Measurements from ENCODE around the gene CD59. TPM values are rescaled to one million over a fixed set of nuclear protein-coding genes. Genes with fewer than 3 reads are reported as not detected.
A peak's percentile ranks its signal among the peaks of the same experiment; 100 is the strongest.

Gene CD59
- total and polyA plus RNA-seq, 2 of the 13 experiments (the other 11 are each of a cell fraction or from before 2014, with no cell fraction given) = 127 to 289 TPM

DNA sequence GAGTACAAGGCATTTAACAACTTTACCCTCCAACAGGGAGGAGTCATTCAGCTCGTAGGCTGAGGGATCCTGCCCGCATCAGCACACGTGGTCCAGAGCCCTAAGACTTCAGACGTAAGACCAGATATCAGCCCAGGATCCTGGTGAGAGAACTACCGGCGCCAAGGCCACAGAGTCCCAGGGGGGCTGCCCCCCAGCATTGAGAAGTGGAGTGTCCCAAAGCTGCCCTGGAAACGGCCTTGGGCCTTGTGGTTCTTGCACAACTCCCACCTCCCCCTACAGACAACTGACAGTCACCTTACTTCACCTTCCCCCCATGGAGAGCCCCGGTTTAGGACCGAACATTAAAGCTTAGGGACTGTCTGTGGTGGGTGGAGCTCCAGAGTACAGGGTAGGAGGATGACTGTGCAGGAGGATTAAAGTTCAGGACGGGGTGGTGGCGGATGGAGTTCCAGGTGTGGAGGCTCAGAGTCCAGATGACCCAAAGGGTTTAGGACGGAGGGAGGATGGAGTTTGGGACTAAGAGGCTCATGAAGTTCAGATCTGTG is 36.6 kb downstream of the CD59 start (continued):
- TF ChIP-seq SRSF9 (IDR thresholded peaks at IDR 0.05; ENCODE audit: borderline replicate concordance, insufficient read depth, low read depth, low read length, poor library complexity, severe bottlenecking) (no peak), NFE2L2 (IDR thresholded peaks at IDR 0.05; ENCODE audit: low read length) (peak; percentile 81), ZBTB46 (CRISPR knock-in tag; IDR thresholded peaks at IDR 0.05; ENCODE audit: borderline replicate concordance) (no peak), NCOR1 (IDR thresholded peaks at IDR 0.05; ENCODE audit: borderline replicate concordance, low read length) (peak; percentile 89), RFX5 (IDR thresholded peaks at IDR 0.05; ENCODE audit: low read depth, low read length) (no peak), SNAI1 (CRISPR knock-in tag; IDR thresholded peaks at IDR 0.05; ENCODE audit: borderline replicate concordance) (no peak), ATF7 (IDR thresholded peaks at IDR 0.05) (no peak), ATF7 (CRISPR knock-in tag; IDR thresholded peaks at IDR 0.05) (no peak), SYNCRIP (IDR thresholded peaks at IDR 0.05; ENCODE audit: insufficient read depth, low read depth, low read length) (no peak), TCF7 (IDR thresholded peaks at IDR 0.05; ENCODE audit: low read depth) (peak; percentile 44), ZMYM3 (CRISPR knock-in tag; IDR thresholded peaks at IDR 0.05) (0 out of 2 replicates have a peak, but pooled peaks have one; percentile 12), NFATC3 (CRISPR knock-in tag; IDR thresholded peaks at IDR 0.05) (no peak), PLSCR1 (CRISPR knock-in tag; IDR thresholded peaks at IDR 0.05; ENCODE audit: borderline replicate concordance) (no peak), ZNF572 (CRISPR knock-in tag; IDR thresholded peaks at IDR 0.05) (no peak), ZNF234 (CRISPR knock-in tag; conservative IDR thresholded peaks at IDR 0.05) (no peak), TBX2 (CRISPR knock-in tag; IDR thresholded peaks at IDR 0.05; ENCODE audit: borderline replicate concordance) (peak; percentile 83), SMAD9 (CRISPR knock-in tag; IDR thresholded peaks at IDR 0.05) (no peak), ZNF484 (CRISPR knock-in tag; IDR thresholded peaks at IDR 0.05; ENCODE audit: borderline replicate concordance, low read depth) (no peak), ZNF205 (CRISPR knock-in tag; IDR thresholded peaks at IDR 0.05) (peak; percentile 64; the same call in 1 of the 2 replicates)
- TF ChIP-seq, protein P1, sequence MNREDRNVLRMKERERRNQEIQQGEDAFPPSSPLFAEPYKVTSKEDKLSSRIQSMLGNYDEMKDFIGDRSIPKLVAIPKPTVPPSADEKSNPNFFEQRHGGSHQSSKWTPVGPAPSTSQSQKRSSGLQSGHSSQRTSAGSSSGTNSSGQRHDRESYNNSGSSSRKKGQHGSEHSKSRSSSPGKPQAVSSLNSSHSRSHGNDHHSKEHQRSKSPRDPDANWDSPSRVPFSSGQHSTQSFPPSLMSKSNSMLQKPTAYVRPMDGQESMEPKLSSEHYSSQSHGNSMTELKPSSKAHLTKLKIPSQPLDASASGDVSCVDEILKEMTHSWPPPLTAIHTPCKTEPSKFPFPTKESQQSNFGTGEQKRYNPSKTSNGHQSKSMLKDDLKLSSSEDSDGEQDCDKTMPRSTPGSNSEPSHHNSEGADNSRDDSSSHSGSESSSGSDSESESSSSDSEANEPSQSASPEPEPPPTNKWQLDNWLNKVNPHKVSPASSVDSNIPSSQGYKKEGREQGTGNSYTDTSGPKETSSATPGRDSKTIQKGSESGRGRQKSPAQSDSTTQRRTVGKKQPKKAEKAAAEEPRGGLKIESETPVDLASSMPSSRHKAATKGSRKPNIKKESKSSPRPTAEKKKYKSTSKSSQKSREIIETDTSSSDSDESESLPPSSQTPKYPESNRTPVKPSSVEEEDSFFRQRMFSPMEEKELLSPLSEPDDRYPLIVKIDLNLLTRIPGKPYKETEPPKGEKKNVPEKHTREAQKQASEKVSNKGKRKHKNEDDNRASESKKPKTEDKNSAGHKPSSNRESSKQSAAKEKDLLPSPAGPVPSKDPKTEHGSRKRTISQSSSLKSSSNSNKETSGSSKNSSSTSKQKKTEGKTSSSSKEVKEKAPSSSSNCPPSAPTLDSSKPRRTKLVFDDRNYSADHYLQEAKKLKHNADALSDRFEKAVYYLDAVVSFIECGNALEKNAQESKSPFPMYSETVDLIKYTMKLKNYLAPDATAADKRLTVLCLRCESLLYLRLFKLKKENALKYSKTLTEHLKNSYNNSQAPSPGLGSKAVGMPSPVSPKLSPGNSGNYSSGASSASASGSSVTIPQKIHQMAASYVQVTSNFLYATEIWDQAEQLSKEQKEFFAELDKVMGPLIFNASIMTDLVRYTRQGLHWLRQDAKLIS (CRISPR knock-in tag; IDR thresholded peaks at IDR 0.05) = no peak
- TF ChIP-seq, protein P2, sequence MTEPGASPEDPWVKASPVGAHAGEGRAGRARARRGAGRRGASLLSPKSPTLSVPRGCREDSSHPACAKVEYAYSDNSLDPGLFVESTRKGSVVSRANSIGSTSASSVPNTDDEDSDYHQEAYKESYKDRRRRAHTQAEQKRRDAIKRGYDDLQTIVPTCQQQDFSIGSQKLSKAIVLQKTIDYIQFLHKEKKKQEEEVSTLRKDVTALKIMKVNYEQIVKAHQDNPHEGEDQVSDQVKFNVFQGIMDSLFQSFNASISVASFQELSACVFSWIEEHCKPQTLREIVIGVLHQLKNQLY (CRISPR knock-in tag; IDR thresholded peaks at IDR 0.05) = no peak
- TF ChIP-seq, protein P3, sequence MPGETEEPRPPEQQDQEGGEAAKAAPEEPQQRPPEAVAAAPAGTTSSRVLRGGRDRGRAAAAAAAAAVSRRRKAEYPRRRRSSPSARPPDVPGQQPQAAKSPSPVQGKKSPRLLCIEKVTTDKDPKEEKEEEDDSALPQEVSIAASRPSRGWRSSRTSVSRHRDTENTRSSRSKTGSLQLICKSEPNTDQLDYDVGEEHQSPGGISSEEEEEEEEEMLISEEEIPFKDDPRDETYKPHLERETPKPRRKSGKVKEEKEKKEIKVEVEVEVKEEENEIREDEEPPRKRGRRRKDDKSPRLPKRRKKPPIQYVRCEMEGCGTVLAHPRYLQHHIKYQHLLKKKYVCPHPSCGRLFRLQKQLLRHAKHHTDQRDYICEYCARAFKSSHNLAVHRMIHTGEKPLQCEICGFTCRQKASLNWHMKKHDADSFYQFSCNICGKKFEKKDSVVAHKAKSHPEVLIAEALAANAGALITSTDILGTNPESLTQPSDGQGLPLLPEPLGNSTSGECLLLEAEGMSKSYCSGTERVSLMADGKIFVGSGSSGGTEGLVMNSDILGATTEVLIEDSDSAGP (CRISPR knock-in tag; IDR thresholded peaks at IDR 0.05; ENCODE audit: borderline replicate concordance) = peak; percentile 67

All from HepG2 (cell line).